ENCODE measurements around the gene PNPLA5.
"Not testable (repeated sequence)": the region's sequence is repeated elsewhere in the genome, so short reads cannot be mapped to it uniquely, and the experiment has no call there.

PNPLA5 gene

GRCh38 chr22:43911351-43911750, 19.5 kb upstream of the PNPLA5 start:
- no peak for TF ChIP-seq CTCF (IDR thresholded peaks at IDR 0.05; ENCODE audit: poor library complexity, severe bottlenecking)
- Histone ChIP-seq H3K27me3 (ENCODE audit: insufficient read depth, poor library complexity, severe bottlenecking) (no peaks in the 10 kb centered on the region), H3K4me1 (ENCODE audit: insufficient read depth, poor library complexity, severe bottlenecking) (no peaks in the 10 kb centered on the region), H3K27ac (ENCODE audit: poor library complexity, severe bottlenecking) (no peak overlapping the region), H3K36me3 (ENCODE audit: low read depth) (no peaks in the 10 kb centered on the region), H3K4me3 (ENCODE audit: severe bottlenecking) (no peak overlapping the region), H3K9me3 (ENCODE audit: severe bottlenecking) (no peaks in the 10 kb centered on the region)
- DNase-seq (ENCODE audit: low spot score): no peak
- ATAC-seq (ENCODE audit: low read depth): no peak

GRCh38 chr22:43910178-43910695, 18.4 kb upstream of the PNPLA5 start:
- H3K27ac ChIP-seq (ENCODE audit: poor library complexity, severe bottlenecking): no peak overlapping the region
- TF ChIP-seq CTCF (IDR thresholded peaks at IDR 0.05; ENCODE audit: poor library complexity, severe bottlenecking): no peak
- no peak for DNase-seq (ENCODE audit: low spot score)
- H3K36me3 ChIP-seq (ENCODE audit: low read depth): no peaks in the 10 kb centered on the region
- H3K27me3 ChIP-seq (ENCODE audit: insufficient read depth, poor library complexity, severe bottlenecking): no peaks in the 10 kb centered on the region
- no peaks in the 10 kb centered on the region for H3K9me3 ChIP-seq (ENCODE audit: severe bottlenecking)
- no peak overlapping the region for H3K4me3 ChIP-seq (ENCODE audit: severe bottlenecking)
- ATAC-seq (ENCODE audit: low read depth): 0 out of 3 replicates have a peak, but pooled peaks have one; percentile 29
- no peaks in the 10 kb centered on the region for H3K4me1 ChIP-seq (ENCODE audit: insufficient read depth, poor library complexity, severe bottlenecking)

GRCh38 chr22:43909708-43910107, 17.9 kb upstream of the PNPLA5 start:
- Histone ChIP-seq H3K27me3 (ENCODE audit: insufficient read depth, poor library complexity, severe bottlenecking) (no peaks in the 10 kb centered on the region), H3K27ac (ENCODE audit: poor library complexity, severe bottlenecking) (no peak overlapping the region), H3K4me1 (ENCODE audit: insufficient read depth, poor library complexity, severe bottlenecking) (no peaks in the 10 kb centered on the region), H3K36me3 (ENCODE audit: low read depth) (no peaks in the 10 kb centered on the region), H3K4me3 (ENCODE audit: severe bottlenecking) (no peak overlapping the region), H3K9me3 (ENCODE audit: severe bottlenecking) (no peaks in the 10 kb centered on the region)
- ATAC-seq (ENCODE audit: low read depth): no peak
- TF ChIP-seq CTCF (IDR thresholded peaks at IDR 0.05; ENCODE audit: poor library complexity, severe bottlenecking): no peak
- DNase-seq (ENCODE audit: low spot score): no peak

- H3K4me3 ChIP-seq (ENCODE audit: severe bottlenecking): no peak overlapping the region
- ATAC-seq (ENCODE audit: low read depth) (no peak), DNase-seq (ENCODE audit: low spot score) (no peak)
- no peak for TF ChIP-seq CTCF (IDR thresholded peaks at IDR 0.05; ENCODE audit: poor library complexity, severe bottlenecking)
- H3K27me3 ChIP-seq (ENCODE audit: insufficient read depth, poor library complexity, severe bottlenecking): no peaks in the 10 kb centered on the region
- H3K27ac ChIP-seq (ENCODE audit: poor library complexity, severe bottlenecking): no peak overlapping the region
- H3K9me3 ChIP-seq (ENCODE audit: severe bottlenecking): no peaks in the 10 kb centered on the region
- peaks cover 8% of the 10 kb centered on the region for H3K4me1 ChIP-seq (ENCODE audit: insufficient read depth, poor library complexity, severe bottlenecking)
- no peaks in the 10 kb centered on the region for H3K36me3 ChIP-seq (ENCODE audit: low read depth)
Observed at GRCh38 chr22:43905681-43906080, 13.9 kb upstream of the PNPLA5 start.

- not testable (repeated sequence) for H3K4me3 ChIP-seq (ENCODE audit: severe bottlenecking); H3K4me1 ChIP-seq (ENCODE audit: insufficient read depth, poor library complexity, severe bottlenecking); H3K27ac ChIP-seq (ENCODE audit: poor library complexity, severe bottlenecking); H3K27me3 ChIP-seq (ENCODE audit: insufficient read depth, poor library complexity, severe bottlenecking); H3K9me3 ChIP-seq (ENCODE audit: severe bottlenecking); ATAC-seq (ENCODE audit: low read depth); H3K36me3 ChIP-seq (ENCODE audit: low read depth); DNase-seq (ENCODE audit: low spot score)
- TF ChIP-seq CTCF (IDR thresholded peaks at IDR 0.05; ENCODE audit: poor library complexity, severe bottlenecking): peak; percentile 63
Observed at GRCh38 chr22:43904412-43904811, 12.6 kb upstream of the PNPLA5 start.

- H3K4me1 ChIP-seq (ENCODE audit: insufficient read depth, poor library complexity, severe bottlenecking): peaks cover 10% of the 10 kb centered on the region
- H3K27ac ChIP-seq (ENCODE audit: poor library complexity, severe bottlenecking): peak overlapping the region; percentile 37
- H3K27me3 ChIP-seq (ENCODE audit: insufficient read depth, poor library complexity, severe bottlenecking); ATAC-seq (ENCODE audit: low read depth); DNase-seq (ENCODE audit: low spot score); H3K9me3 ChIP-seq (ENCODE audit: severe bottlenecking); H3K36me3 ChIP-seq (ENCODE audit: low read depth); H3K4me3 ChIP-seq (ENCODE audit: severe bottlenecking): not testable (repeated sequence)
Observed at GRCh38 chr22:43903033-43903432, 11.2 kb upstream of the PNPLA5 start.

All from RWPE2 (cell line).